GM12865 (cell line): ENCODE measurements around the gene RTN4RL1.

Source experiments
- DNase-seq: peaks from one replicate; pipeline ENCODE4 v3.0.0; 2010; ENCODE audit warnings: low read depth
- H3K4me3 ChIP-seq: 2 replicates; pipeline ENCODE4 v1.5.1; 2011; ENCODE audit warnings: mild to moderate bottlenecking, low read depth, low read length, control low read depth
- TF ChIP-seq, protein P1 (sequence below): IDR thresholded peaks from 2 replicates; pipeline ENCODE4 v1.5.1; 2011; ENCODE audit warnings: low read length, control low read depth, low read depth, inconsistent platforms; ENCODE audit not compliant: insufficient read depth; ENCODE audit errors: missing control alignments

RTN4RL1 gene

DNA sequence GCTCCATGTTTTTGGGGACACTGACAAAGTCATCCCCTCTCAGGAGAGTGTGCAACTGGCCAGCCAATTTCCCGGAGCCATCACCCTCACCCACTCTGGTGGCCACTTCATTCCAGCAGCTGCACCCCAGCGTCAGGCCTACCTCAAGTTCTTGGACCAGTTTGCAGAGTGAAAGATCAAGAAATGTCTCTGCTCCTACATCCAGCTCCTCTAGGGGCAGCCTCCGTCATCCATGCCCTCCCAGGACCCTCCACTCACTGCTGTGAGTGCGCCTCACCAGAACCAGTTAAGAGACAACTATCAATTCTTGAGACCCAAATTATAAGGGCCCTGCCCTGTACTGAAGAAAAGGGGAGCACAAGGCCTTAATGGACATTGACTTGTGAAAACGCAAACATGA, 17.8 kb upstream of the RTN4RL1 start:
- DNase-seq, result no peak
- TF ChIP-seq, protein P1, sequence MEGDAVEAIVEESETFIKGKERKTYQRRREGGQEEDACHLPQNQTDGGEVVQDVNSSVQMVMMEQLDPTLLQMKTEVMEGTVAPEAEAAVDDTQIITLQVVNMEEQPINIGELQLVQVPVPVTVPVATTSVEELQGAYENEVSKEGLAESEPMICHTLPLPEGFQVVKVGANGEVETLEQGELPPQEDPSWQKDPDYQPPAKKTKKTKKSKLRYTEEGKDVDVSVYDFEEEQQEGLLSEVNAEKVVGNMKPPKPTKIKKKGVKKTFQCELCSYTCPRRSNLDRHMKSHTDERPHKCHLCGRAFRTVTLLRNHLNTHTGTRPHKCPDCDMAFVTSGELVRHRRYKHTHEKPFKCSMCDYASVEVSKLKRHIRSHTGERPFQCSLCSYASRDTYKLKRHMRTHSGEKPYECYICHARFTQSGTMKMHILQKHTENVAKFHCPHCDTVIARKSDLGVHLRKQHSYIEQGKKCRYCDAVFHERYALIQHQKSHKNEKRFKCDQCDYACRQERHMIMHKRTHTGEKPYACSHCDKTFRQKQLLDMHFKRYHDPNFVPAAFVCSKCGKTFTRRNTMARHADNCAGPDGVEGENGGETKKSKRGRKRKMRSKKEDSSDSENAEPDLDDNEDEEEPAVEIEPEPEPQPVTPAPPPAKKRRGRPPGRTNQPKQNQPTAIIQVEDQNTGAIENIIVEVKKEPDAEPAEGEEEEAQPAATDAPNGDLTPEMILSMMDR, result no peak
- peak overlapping the region; percentile 90 for H3K4me3 ChIP-seq

DNA sequence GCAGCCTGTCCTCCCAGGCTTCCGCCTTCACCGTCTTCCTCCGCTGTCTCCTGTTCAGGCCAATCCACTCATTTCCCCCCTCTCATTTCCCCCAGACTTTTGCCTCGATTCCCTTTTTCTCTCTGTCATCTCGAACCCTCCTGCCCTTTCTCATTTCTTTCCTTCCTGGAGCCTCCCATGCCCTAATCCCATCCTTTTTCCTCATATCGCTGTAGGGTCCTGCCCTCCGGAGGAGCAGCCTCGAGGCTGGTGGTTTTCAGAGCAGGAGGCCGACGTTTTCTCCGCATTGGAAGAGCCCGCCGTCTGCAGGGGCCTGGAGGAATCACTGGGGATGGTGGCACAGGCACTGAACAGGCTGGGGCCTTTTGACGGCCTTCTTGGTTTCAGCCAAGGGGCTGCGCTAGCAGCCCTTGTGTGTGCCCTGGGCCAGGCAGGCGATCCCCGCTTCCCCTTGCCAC, 17.3 kb upstream of the RTN4RL1 start:
- TF ChIP-seq, protein P1, result no peak
- peak overlapping the region; percentile 90 for H3K4me3 ChIP-seq
- peak; percentile 45 for DNase-seq

DNA sequence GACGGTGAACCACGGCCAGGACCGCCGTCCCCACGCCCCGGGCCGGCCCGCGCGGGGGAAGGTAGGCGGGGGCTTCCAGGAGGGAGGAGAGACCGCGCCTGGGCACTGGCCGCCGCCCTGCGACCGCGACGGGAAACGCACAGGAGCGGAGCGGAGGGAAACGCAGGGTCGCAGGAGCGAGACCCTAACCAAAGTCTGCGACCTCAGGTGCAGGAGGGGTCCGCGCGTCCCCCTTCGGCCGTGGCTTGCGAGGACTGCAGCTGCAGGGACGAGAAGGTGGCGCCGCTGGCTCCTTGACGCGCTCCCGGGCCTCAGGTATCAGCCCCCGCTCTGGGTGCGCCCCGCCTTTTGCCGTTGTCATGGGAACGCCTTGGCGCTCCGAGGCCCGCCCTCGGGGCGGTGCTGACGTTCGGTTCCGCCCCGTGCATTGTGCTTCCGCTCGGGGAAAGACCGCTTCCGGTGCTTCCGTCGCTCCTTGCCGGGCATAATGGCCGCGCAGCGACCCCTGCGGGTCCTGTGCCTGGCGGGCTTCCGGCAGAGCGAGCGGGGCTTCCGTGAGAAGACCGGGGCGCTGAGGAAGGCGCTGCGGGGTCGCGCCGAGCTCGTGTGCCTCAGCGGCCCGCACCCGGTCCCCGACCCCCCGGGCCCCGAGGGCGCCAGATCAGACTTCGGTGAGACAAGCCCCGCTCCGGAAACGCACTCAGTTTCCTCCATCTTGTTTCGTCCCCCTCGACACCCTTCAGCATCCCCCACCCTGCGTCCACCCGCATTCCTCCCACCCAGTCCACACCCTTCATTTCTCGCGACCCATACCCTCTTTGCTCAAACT, 16.6 kb upstream of the RTN4RL1 start, which contains the start of gene OVCA2:
Gene OVCA2, plus strand, starts transcription at position 462 of the 829 bp plus-strand sequence. Its CDS starts 26 bp downstream, at position 488.
- TF ChIP-seq, protein P1, result peak; percentile 58
- peak; percentile 97 for DNase-seq
- peak within 1 kb of the TSS; percentile 90 for H3K4me3 ChIP-seq

DNA sequence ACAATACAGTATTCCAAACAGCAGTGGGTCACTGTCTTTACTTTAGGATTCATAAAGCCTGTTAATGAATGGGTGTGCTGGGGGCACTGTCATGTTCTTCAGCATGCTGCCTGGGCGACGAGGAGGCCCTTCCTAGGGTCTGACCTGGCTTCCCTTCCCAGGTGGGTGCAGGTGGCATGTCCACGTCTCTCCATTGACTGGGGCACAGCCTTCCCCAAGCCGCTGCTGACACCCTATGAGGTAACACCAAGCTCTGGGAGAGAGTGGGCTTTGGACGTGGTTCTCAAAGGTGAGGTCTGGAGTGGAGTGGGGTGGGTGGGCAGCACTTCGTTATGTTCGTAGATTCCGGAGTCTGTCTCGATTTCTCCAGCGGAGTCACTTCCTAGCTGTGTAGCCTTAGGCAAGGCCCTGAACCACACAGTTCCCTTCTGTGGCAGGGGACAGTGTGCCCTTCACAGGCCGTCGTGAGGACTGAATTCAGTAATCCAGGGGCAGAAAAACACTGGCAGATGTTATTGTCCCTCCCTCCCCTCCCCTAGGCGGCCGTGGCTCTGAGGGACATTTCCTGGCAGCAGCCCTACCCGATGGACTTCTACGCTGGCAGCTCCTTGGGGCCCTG, 15.9 kb upstream of the RTN4RL1 start:
- TF ChIP-seq, protein P1, result no peak
- peak overlapping the region; percentile 51; the same call in 1 of the 2 replicates for H3K4me3 ChIP-seq
- no peak for DNase-seq

DNA sequence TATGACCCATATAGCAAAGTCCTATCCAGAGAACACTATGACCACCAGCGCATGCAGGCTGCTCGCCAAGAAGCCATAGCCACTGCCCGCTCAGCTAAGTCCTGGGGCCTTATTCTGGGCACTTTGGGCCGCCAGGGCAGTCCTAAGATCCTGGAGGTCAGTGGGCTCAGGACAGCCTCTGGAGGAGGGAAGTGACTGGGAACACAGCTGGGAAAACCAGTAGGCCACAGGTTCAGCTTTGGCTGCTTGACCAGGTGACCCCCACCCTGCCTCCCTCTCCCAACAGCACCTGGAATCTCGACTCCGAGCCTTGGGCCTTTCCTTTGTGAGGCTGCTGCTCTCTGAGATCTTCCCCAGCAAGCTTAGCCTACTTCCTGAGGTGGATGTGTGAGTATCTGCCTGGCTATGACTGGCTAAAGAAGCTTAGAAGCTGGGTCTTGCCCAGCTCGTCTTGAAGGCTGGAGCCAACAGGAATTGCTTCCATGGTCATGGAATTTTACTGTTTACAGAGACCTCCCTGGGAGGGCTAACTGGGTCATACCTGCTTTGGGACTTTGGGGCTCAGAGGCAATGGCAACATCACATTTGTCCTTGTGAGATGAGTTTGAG, 15.2 kb upstream of the RTN4RL1 start:
- TF ChIP-seq, protein P1, result no peak
- no peak overlapping the region for H3K4me3 ChIP-seq
- DNase-seq, result no peak

DNA sequence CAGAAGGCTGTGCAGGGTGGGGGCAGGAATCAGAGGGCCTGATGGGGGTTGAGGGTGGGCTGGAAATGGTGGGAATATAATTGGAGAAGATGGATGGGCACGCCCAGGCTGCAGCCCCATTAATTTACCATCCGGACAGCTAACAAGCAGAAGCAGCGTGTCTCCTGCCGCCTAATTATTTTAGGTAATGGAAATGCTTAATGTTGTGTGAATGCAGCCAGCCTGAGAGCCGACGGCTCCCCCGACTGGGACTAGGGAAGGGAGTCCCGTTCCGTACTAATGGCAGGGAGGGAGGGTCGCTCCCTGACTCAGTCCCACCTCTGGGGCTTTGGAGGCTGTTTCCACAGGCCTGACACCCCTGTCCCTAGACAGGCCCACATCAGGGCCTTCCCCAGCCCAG, 12.0 kb upstream of the RTN4RL1 start:
- DNase-seq, result no peak
- TF ChIP-seq, protein P1, result no peak
- H3K4me3 ChIP-seq, result no peak overlapping the region
